G401 (cell line): ENCODE results near the gene IL1RN. TPM values are rescaled to one million over a fixed set of nuclear protein-coding genes. Genes with fewer than 3 reads are reported as not detected.

Experiments
- DNase-seq: peaks from one replicate; pipeline ENCODE4 v3.0.0-alpha.2; 2015; ENCODE audit warnings: low spot score
- in situ Hi-C: cut with HindIII; loops from 2 replicates; pipeline ENCODE4 v1.10.0; 2016; ENCODE audit warnings: low sequenced_read_pairs, mixed read lengths
- total RNA-seq: library from RNA; depleted of rRNA; stranded (reverse); fragments of >200 nt; shearing (Covaris generic); gene quantifications from 2 replicates; pipeline ENCODE4 v1.2.3, GENCODE V29; 2014; rRNA removed

IL1RN gene
- total RNA-seq, 1 experiment from 2014 or later = not detected

DNA sequence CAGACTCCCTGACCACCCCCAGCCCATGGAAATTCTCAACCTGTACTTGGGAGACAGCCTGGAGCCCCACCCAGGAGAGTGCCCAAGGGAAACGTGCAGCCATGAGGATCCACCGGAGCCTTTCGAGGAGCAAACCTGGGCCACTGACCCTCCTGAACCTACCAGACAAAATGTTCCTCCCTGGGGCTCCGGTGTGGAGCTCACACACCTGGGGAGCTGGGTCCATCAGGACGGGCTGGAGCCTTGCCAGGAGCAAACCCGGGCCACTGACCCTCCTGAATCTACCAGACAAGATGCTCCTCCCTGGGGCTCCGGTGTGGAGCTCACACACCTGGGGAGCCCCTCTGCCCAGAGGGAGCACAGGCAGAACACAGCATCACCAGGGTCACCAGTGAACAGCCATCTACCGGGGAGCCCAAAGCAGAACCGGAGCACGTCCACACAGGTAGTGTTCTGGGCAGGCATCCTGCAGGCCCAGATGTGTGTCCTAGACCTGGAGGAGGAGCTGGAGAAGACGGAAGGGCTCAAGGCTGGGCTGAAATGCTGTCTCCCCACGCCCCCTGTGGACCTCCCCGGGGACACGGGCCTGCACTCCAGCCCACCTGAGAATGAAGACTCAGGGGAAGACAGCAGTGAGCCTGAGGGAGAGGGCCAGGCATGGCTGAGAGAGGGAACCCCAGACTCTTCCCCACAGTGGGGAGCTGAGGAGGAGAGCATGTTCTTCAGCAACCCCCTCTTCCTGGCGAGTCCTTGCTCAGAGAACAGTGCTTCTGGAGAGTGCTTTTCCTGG, 55.3 kb downstream of the IL1RN start:
- in situ Hi-C loops = no loop called here
- no peak for DNase-seq

GRCh38 chr2:113183264-113183663, 55.9 kb downstream of the IL1RN start:
- DNase-seq = no peak
- in situ Hi-C loops = no loop called here

Other genes starting within 250 kb of the IL1RN start
- not detected in 2 replicates for gene IL37, start 216.4 kb upstream of the IL1RN start, total RNA-seq
- not detected in 2 replicates for gene IL36G, start 149.6 kb upstream of the IL1RN start, total RNA-seq
- gene IL36A, start 122.1 kb upstream of the IL1RN start, total RNA-seq = not detected in 2 replicates
- gene IL36B, start 74.7 kb upstream of the IL1RN start, total RNA-seq = not detected in 2 replicates
- not detected in 2 replicates for gene IL36RN, start 68.4 kb upstream of the IL1RN start, total RNA-seq
- gene IL1F10, start 59.6 kb upstream of the IL1RN start, total RNA-seq = not detected in 2 replicates
- 0.25 TPM in 1 of 2 replicates, not detected in the other for gene PSD4, start 46.4 kb downstream of the IL1RN start, total RNA-seq
- not detected in 2 replicates for gene PAX8, start 151.3 kb downstream of the IL1RN start, total RNA-seq